Neuron (in vitro differentiated cells): ENCODE measurements around the gene MAP3K5.
"Not testable (repeated sequence)": the region's sequence is repeated elsewhere in the genome, so short reads cannot be mapped to it uniquely, and the experiment has no call there.

Source experiments
- H2AFZ ChIP-seq: one replicate; pipeline ENCODE4 v1.6.1; 2013; ENCODE audit warnings: low read depth, mild to moderate bottlenecking, inconsistent platforms, low read length, moderate library complexity
- H3K27me3 ChIP-seq: one replicate; pipeline ENCODE4 v1.6.1; 2013; ENCODE audit warnings: low read length; ENCODE audit not compliant: insufficient read depth
- H3K36me3 ChIP-seq: one replicate; pipeline ENCODE4 v1.6.1; 2013; ENCODE audit warnings: low read length; ENCODE audit not compliant: insufficient read depth
- H3K4me1 ChIP-seq: one replicate; pipeline ENCODE4 v1.6.1; 2013; ENCODE audit warnings: low read length; ENCODE audit not compliant: insufficient read depth
- H3K4me3 ChIP-seq: 2 replicates; pipeline ENCODE4 v1.5.1; 2013; ENCODE audit warnings: mild to moderate bottlenecking, low read length, moderate library complexity
- H3K9me3 ChIP-seq: one replicate; pipeline ENCODE4 v1.6.1; 2013; ENCODE audit warnings: low read length

The MAP3K5 gene

GRCh38 chr6:136763255-136763654 lies 29.0 kb downstream of the MAP3K5 start:
- Histone ChIP-seq H3K4me1 (no peaks in the 10 kb centered on the region), H2AFZ (no peak overlapping the region), H3K36me3 (no peaks in the 10 kb centered on the region), H3K4me3 (no peak overlapping the region), H3K9me3 (no peaks in the 10 kb centered on the region), H3K27me3 (no peaks in the 10 kb centered on the region)

GRCh38 chr6:136762022-136762975 lies 30.0 kb downstream of the MAP3K5 start:
- no peaks in the 10 kb centered on the region for H3K4me1 ChIP-seq
- no peaks in the 10 kb centered on the region for H3K36me3 ChIP-seq
- no peaks in the 10 kb centered on the region for H3K27me3 ChIP-seq
- no peak overlapping the region for H2AFZ ChIP-seq
- no peak overlapping the region for H3K4me3 ChIP-seq
- no peaks in the 10 kb centered on the region for H3K9me3 ChIP-seq

DNA sequence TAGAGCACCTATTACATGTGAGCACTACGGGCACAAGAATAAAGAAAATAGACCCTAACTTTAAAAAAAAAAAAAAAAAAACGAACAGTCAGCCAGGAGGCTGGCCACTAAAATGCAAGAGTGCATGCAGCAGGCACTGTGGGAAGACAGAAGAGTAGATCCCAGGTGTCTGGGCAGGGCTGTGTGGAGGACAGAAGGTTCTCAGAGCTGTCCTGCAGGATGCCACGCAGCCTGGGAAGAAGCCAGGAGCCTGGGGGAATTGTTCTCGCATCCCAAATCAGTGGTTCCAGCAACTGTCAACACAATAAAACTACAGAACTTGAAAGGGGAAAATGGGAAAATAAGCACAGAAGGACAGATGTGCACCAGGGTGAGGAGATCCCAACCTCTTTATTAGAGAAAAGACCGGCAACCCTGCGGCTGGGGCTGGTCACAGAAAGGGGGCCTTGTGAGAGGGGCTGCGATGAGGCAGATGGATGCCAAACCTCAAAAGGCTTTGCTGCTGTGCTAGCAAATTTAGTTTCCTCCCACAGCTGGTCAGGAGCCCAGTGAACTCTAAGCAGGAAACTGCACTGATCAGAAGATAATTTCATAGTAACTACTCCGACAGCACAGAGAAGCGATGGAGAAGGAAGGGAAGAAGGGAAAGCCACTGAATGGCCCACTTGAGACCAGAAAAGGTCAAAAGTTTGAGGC lies 30.9 kb downstream of the MAP3K5 start:
- no peaks in the 10 kb centered on the region for H3K4me1 ChIP-seq
- H3K27me3 ChIP-seq = no peaks in the 10 kb centered on the region
- no peaks in the 10 kb centered on the region for H3K36me3 ChIP-seq
- H2AFZ ChIP-seq = no peak overlapping the region
- H3K9me3 ChIP-seq = no peaks in the 10 kb centered on the region
- no peak overlapping the region for H3K4me3 ChIP-seq

GRCh38 chr6:136760781-136761180 lies 31.5 kb downstream of the MAP3K5 start:
- H3K27me3 ChIP-seq, H3K9me3 ChIP-seq, H3K4me3 ChIP-seq, H2AFZ ChIP-seq, H3K4me1 ChIP-seq, H3K36me3 ChIP-seq: not testable (repeated sequence)

DNA sequence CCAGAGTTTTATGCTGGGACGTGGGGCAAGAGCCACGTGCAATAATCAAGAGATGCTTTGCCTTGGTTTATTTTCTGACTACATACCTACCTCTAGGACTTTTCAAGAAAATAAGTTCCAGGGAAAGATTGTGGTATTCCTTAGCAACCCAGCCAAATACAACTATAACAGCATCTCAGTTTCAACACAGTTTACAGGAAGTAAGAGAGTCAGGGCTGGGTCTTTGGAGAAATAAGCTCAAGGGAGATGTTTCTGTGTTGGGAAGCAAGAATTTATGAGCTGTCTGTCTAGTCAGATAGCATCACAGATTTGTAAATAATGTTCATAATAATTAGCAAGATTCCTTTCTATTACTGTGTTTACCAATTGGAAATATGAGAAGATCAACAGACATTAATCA lies 35.1 kb downstream of the MAP3K5 start:
- H3K27me3 ChIP-seq = no peaks in the 10 kb centered on the region
- no peak overlapping the region for H2AFZ ChIP-seq
- no peak overlapping the region for H3K4me3 ChIP-seq
- peaks cover 4% of the 10 kb centered on the region for H3K4me1 ChIP-seq
- no peaks in the 10 kb centered on the region for H3K9me3 ChIP-seq
- no peaks in the 10 kb centered on the region for H3K36me3 ChIP-seq

GRCh38 chr6:136754820-136755219 lies 37.5 kb downstream of the MAP3K5 start:
- Histone ChIP-seq H3K4me3 (no peak overlapping the region), H3K4me1 (peaks cover 4% of the 10 kb centered on the region), H2AFZ (no peak overlapping the region), H3K36me3 (no peaks in the 10 kb centered on the region), H3K9me3 (no peaks in the 10 kb centered on the region), H3K27me3 (no peaks in the 10 kb centered on the region)

DNA sequence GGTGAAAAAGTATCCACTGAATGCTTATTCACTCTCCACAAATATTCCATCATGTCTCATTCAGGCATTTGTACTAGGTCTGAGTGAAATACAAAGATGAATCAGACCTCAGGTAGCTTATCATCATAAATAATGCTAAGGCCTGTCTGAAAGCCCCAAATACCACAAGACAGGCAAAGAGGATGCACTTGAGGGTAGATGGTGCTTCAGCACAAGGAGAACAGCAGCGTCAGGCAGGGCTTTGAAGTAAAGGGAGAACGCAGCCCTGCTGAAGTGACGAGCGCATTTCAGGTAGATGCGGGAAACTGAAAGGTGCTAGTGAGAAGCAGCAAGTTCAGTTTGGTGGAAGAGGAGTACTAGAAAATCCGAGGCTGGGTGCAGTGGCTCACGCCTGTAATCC lies 38.7 kb downstream of the MAP3K5 start:
- Histone ChIP-seq H2AFZ (no peak overlapping the region), H3K4me1 (peaks cover 4% of the 10 kb centered on the region), H3K27me3 (no peaks in the 10 kb centered on the region), H3K9me3 (no peaks in the 10 kb centered on the region), H3K4me3 (no peak overlapping the region), H3K36me3 (no peaks in the 10 kb centered on the region)

GRCh38 chr6:136752554-136752953 lies 39.7 kb downstream of the MAP3K5 start:
- no peaks in the 10 kb centered on the region for H3K9me3 ChIP-seq
- peaks cover 4% of the 10 kb centered on the region for H3K4me1 ChIP-seq
- H3K4me3 ChIP-seq = no peak overlapping the region
- H3K36me3 ChIP-seq = no peaks in the 10 kb centered on the region
- no peak overlapping the region for H2AFZ ChIP-seq
- H3K27me3 ChIP-seq = no peaks in the 10 kb centered on the region

GRCh38 chr6:136751991-136752390 lies 40.3 kb downstream of the MAP3K5 start:
- H2AFZ ChIP-seq = no peak overlapping the region
- H3K4me3 ChIP-seq = no peak overlapping the region
- H3K4me1 ChIP-seq = peaks cover 4% of the 10 kb centered on the region

GRCh38 chr6:136751522-136751956 lies 40.7 kb downstream of the MAP3K5 start:
- no peak overlapping the region for H3K4me3 ChIP-seq
- no peaks in the 10 kb centered on the region for H3K36me3 ChIP-seq
- no peaks in the 10 kb centered on the region for H3K9me3 ChIP-seq
- no peaks in the 10 kb centered on the region for H3K27me3 ChIP-seq
- no peak overlapping the region for H2AFZ ChIP-seq
- H3K4me1 ChIP-seq = peaks cover 4% of the 10 kb centered on the region

More at GRCh38 chr6:136751991-136752390, 40.3 kb downstream of the MAP3K5 start:
- H3K36me3 ChIP-seq = no peaks in the 10 kb centered on the region
- no peaks in the 10 kb centered on the region for H3K9me3 ChIP-seq
- H3K27me3 ChIP-seq = no peaks in the 10 kb centered on the region

GRCh38 chr6:136750696-136751521 lies 41.4 kb downstream of the MAP3K5 start:
- Histone ChIP-seq H2AFZ (no peak overlapping the region), H3K9me3 (no peaks in the 10 kb centered on the region), H3K4me3 (no peak overlapping the region), H3K4me1 (peaks cover 4% of the 10 kb centered on the region), H3K36me3 (no peaks in the 10 kb centered on the region), H3K27me3 (no peaks in the 10 kb centered on the region)

- Histone ChIP-seq H3K4me3 (no peak overlapping the region), H3K36me3 (no peaks in the 10 kb centered on the region), H3K27me3 (no peaks in the 10 kb centered on the region), H3K4me1 (peaks cover 4% of the 10 kb centered on the region), H3K9me3 (no peaks in the 10 kb centered on the region), H2AFZ (no peak overlapping the region)
These were observed 42.8 kb downstream of the MAP3K5 start for GRCh38 chr6:136749359-136749997.
